ENCODE results near the gene SPTBN1. TPM values are rescaled to one million over a fixed set of nuclear protein-coding genes. Genes with fewer than 3 reads are reported as not detected.

SPTBN1 gene
- total and polyA plus RNA-seq, 2 of the 13 experiments (the other 11 are each of a cell fraction or from before 2014, with no cell fraction given) = 123 to 299 TPM

DNA sequence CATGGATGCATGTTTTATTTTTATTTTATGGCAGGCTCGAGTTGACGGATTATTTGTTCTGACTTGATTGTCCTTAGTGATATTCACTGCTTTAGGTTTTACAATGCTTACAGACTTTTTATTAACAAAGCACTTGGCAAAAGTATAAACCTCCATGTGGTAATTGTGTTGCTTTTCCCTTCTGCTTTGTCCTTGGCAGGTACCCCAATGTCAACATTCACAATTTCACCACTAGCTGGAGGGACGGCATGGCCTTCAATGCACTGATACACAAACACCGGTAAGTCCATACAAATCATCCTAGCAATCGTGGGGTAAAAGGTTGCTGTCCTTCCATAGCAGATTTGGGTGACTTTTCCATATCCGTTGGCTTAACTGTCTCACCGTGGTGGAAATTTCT, 161.3 kb downstream of the SPTBN1 start (continued):
- TF ChIP-seq ZNF407 (CRISPR knock-in tag; IDR thresholded peaks at IDR 0.05; ENCODE audit: not compliant biosample characterization) (no peak), ISL2 (CRISPR knock-in tag; IDR thresholded peaks at IDR 0.05) (no peak; the same call in 1 of the 2 replicates), NFIB (CRISPR knock-in tag; IDR thresholded peaks at IDR 0.05; ENCODE audit: borderline replicate concordance) (no peak), MAFK (conservative IDR thresholded peaks at IDR 0.05 in 1 of 2, IDR thresholded peaks at IDR 0.05 in 1 of 2; ENCODE audit: low read length in 2 of 2) (no peak), CREB1 (IDR thresholded peaks at IDR 0.05) (no peak), CREB1 (CRISPR knock-in tag; IDR thresholded peaks at IDR 0.05) (no peak), EED (CRISPR knock-in tag; IDR thresholded peaks at IDR 0.05) (no peak), LRRFIP1 (CRISPR knock-in tag; conservative IDR thresholded peaks at IDR 0.05) (no peak), CERS6 (CRISPR knock-in tag; IDR thresholded peaks at IDR 0.05) (no peak), GZF1 (CRISPR knock-in tag; IDR thresholded peaks at IDR 0.05) (no peak), PCBP1 (IDR thresholded peaks at IDR 0.05; ENCODE audit: borderline replicate concordance, low read depth, low read length) (no peak), ZFP41 (CRISPR knock-in tag; IDR thresholded peaks at IDR 0.05; ENCODE audit: borderline replicate concordance) (no peak)
- TF ChIP-seq, protein P1, sequence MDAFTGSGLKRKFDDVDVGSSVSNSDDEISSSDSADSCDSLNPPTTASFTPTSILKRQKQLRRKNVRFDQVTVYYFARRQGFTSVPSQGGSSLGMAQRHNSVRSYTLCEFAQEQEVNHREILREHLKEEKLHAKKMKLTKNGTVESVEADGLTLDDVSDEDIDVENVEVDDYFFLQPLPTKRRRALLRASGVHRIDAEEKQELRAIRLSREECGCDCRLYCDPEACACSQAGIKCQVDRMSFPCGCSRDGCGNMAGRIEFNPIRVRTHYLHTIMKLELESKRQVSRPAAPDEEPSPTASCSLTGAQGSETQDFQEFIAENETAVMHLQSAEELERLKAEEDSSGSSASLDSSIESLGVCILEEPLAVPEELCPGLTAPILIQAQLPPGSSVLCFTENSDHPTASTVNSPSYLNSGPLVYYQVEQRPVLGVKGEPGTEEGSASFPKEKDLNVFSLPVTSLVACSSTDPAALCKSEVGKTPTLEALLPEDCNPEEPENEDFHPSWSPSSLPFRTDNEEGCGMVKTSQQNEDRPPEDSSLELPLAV (CRISPR knock-in tag; conservative IDR thresholded peaks at IDR 0.05; ENCODE audit: low read depth) = no peak
- TF ChIP-seq, protein P2, sequence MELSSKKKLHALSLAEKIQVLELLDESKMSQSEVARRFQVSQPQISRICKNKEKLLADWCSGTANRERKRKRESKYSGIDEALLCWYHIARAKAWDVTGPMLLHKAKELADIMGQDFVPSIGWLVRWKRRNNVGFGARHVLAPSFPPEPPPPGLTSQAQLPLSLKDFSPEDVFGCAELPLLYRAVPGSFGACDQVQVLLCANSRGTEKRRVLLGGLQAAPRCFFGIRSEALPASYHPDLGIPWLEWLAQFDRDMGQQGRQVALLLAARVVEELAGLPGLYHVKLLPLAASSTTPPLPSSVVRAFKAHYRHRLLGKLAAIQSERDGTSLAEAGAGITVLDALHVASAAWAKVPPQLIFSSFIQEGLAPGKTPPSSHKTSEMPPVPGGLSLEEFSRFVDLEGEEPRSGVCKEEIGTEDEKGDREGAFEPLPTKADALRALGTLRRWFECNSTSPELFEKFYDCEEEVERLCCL (CRISPR knock-in tag; IDR thresholded peaks at IDR 0.05; ENCODE audit: borderline replicate concordance) = no peak
